BJ (cell line): Measurements from ENCODE around the gene FUZ. TPM values are rescaled to one million over a fixed set of nuclear protein-coding genes. Genes with fewer than 3 reads are reported as not detected.

Source experiments
- CTCF ChIA-PET: fragments of 350-600 bp; formaldehyde crosslinking; extraction: SDS; loops from one replicate; lab custom pipeline; 2021; ENCODE audit warnings: antibody characterized with exemption, inconsistent platforms; lab: Yijun Ruan, JAX
- POLR2A ChIA-PET: fragments of 300-600 bp; sonication (Branson Sonifier 250); formaldehyde crosslinking; extraction: SDS; loops from one replicate; lab custom pipeline; 2021; ENCODE audit warnings: antibody characterized with exemption; lab: Charles Lee
- DNase-seq: peaks from one replicate; pipeline ENCODE4 v3.0.0-alpha.2; 2011; ENCODE audit warnings: low read depth
- H3K27me3 ChIP-seq: 2 replicates; pipeline ENCODE4 v1.6.0; 2011; ENCODE audit warnings: low read length; ENCODE audit not compliant: control insufficient read depth, insufficient read depth
- H3K36me3 ChIP-seq: 2 replicates; pipeline ENCODE4 v1.5.1; 2011; ENCODE audit warnings: low read length; ENCODE audit not compliant: control insufficient read depth, insufficient read depth
- H3K4me3 ChIP-seq: 2 replicates; pipeline ENCODE4 v1.5.1; 2011; ENCODE audit warnings: low read depth, mild to moderate bottlenecking, control low read depth, low read length
- CTCF ChIP-seq: IDR thresholded peaks from 2 replicates; pipeline ENCODE4 v1.5.1; 2011; ENCODE audit warnings: low read depth, mild to moderate bottlenecking, control low read depth, inconsistent platforms, low read length, moderate library complexity; ENCODE audit not compliant: insufficient read depth
- polyA plus RNA-seq: library from polyadenylated mRNA; depleted of rRNA; stranded (reverse); fragments of >200 nt; gene quantifications from 2 replicates; pipeline ENCODE4 v1.2.3, GENCODE V29; 2011

FUZ gene
- polyA plus RNA-seq, 1 experiment, result 14.3 TPM

GRCh38 chr19:49843265-49843664 is 30.2 kb upstream of the FUZ start:
- no peak for TF ChIP-seq CTCF
- no peak for DNase-seq
- ChIA-PET POLR2A (interaction anchor here (0.7 kb wide), 1 partner anchor 158 kb away, joined by 5 read pairs; no protein-coding TSS in a partner anchor), CTCF (no interaction called here)
- H3K4me3 ChIP-seq, result no peak overlapping the region
- H3K36me3 ChIP-seq, result peaks cover 7% of the 10 kb centered on the region
- H3K27me3 ChIP-seq, result no peaks in the 10 kb centered on the region

- ChIA-PET POLR2A (no interaction called here), CTCF (no interaction called here)
- Histone ChIP-seq H3K27me3 (no peaks in the 10 kb centered on the region), H3K4me3 (no peak overlapping the region), H3K36me3 (peaks cover 21% of the 10 kb centered on the region)
- no peak for TF ChIP-seq CTCF
- no peak for DNase-seq
Measured at GRCh38 chr19:49840736-49841249, 27.7 kb upstream of the FUZ start.

- DNase-seq, result no peak
- TF ChIP-seq CTCF, result no peak
- no peak overlapping the region for H3K4me3 ChIP-seq
- H3K27me3 ChIP-seq, result no peaks in the 10 kb centered on the region
- CTCF ChIA-PET, result no interaction called here
- peaks cover 25% of the 10 kb centered on the region for H3K36me3 ChIP-seq
- POLR2A ChIA-PET, result no interaction called here
Measured at GRCh38 chr19:49840321-49840720, 27.2 kb upstream of the FUZ start.

- ChIA-PET POLR2A (no interaction called here), CTCF (no interaction called here)
- H3K4me3 ChIP-seq, result no peak overlapping the region
- TF ChIP-seq CTCF, result no peak
- H3K36me3 ChIP-seq, result peaks cover 29% of the 10 kb centered on the region
- no peaks in the 10 kb centered on the region for H3K27me3 ChIP-seq
- DNase-seq, result no peak
Measured at GRCh38 chr19:49839713-49840112, 26.6 kb upstream of the FUZ start.

- Histone ChIP-seq H3K36me3 (peaks cover 30% of the 10 kb centered on the region), H3K4me3 (no peak overlapping the region), H3K27me3 (no peaks in the 10 kb centered on the region)
- TF ChIP-seq CTCF, result no peak
- ChIA-PET POLR2A (no interaction called here), CTCF (no interaction called here)
- DNase-seq, result no peak
Measured at GRCh38 chr19:49838885-49839588, 25.9 kb upstream of the FUZ start.
